Measurements from ENCODE around the gene SLC6A17. TPM values are rescaled to one million over a fixed set of nuclear protein-coding genes. Genes with fewer than 3 reads are reported as not detected.
A peak's percentile ranks its signal among the peaks of the same experiment; 100 is the strongest.

Gene SLC6A17
- polyA plus RNA-seq, 5 donors, result 0.04 to 0.10 (median 0.04) TPM

DNA sequence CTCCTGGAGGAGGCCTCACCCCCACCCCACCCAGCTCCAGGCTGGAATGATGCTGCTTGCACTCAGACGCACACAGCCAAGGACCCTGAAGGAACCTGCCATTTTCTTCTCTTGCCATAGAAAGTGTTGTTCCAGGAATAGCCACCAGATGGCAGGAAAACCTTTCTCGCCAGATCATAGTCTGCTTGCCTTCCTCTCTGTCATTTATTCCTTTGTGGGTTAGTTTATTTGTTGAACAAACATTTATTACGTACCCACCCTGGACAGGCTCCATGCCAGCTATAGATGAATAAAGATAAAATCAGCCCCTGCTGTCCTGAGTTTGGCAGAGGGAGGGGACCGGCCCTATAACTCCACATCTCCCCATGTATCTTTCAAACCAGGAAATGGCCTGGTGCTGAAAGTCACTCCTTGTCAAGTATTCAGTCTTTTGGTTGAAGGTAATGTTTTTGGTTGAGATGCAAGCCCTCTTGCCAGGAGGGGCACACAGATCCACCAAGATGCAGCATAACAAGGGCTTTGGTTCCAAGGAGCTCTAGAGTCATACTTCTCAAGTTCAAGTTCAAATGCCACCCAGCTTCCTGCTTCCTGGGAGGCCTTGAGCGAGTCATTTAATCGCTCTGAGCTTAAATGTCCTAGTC is 52.8 kb downstream of the SLC6A17 start:
- DNase-seq, result peak; percentile 42 to 64

DNA sequence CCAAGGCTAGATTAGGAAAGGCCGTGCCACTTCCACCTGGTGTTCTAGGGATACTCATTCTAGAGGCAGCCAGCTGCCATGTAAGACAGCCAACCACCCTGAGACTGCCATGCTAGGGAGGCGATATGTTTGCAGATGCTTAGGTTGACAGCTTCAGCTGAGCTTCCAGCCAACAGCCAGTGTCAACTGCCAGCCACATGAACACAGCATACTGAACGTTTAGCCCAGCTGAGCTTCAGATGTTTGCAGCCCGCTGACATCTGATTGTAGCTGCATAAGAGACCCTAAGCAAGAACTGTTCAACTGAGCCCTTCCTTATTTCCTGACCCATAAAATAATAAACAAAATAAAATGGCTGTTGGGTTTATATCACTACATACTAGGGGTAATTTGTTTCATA is 54.9 kb downstream of the SLC6A17 start:
- no peak for DNase-seq

DNA sequence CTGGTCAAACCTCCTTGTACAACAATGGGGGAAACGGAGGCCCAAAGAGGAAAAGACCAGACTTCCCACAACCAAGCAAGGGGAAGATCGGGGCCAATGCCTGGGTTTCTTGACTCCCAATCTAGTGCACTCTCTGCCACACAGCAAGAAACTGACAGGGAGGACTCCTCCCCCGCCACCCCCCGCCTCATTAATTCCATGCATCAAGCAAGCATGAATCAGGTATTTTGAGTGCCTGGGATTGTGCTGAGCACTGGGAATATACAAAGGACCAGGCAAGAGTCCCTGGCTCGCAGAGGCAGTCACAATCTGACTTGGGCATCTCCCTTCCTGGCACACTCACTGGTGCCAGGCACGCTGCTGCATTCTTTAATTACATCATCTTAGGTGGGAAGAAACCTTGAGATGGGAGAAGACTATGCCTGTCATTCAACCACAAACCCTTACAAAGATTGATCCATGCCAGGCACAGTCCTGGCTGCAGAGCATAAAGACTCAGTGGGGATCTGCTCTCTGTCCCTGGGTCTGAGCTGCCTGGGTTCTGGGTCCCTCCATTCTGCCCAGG is 55.4 kb downstream of the SLC6A17 start:
- DNase-seq, result no peak

DNA sequence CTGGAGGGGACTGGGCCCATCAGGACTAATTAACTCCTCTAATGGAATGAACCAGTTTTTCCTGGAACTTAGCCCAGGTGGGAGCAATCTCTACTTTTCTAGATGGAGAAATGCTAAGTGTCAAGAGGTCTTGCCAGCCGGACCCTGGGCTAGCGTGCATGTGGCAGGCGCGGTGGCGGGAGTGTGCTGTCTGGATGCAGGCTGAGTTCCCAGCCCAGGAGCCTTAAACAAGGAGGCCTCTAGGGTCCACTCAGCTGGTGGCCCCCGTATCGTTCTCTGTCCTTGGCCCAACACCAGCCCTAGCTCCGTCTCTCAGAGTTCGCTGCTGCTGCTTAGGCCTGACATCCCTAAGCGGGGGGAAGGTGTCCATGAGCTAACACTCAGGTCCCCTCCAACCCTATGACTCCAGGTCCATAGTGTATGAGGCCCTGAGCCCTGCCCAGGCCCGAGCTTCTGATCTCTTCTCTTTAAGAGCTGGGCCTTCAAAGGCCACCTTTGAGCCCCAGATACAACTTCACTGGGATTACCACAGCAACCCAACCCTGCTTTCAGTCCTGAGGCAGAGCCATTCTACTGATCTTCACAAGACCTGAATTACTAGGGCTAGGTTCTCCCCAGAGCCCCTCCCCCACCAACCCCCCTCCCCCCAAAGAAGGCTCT is 56.1 kb downstream of the SLC6A17 start:
- no peak for DNase-seq

GRCh38 chr1:110207831-110208230 is 57.5 kb downstream of the SLC6A17 start:
- DNase-seq, result peak in 1 of 2 donors; percentile 51

DNA sequence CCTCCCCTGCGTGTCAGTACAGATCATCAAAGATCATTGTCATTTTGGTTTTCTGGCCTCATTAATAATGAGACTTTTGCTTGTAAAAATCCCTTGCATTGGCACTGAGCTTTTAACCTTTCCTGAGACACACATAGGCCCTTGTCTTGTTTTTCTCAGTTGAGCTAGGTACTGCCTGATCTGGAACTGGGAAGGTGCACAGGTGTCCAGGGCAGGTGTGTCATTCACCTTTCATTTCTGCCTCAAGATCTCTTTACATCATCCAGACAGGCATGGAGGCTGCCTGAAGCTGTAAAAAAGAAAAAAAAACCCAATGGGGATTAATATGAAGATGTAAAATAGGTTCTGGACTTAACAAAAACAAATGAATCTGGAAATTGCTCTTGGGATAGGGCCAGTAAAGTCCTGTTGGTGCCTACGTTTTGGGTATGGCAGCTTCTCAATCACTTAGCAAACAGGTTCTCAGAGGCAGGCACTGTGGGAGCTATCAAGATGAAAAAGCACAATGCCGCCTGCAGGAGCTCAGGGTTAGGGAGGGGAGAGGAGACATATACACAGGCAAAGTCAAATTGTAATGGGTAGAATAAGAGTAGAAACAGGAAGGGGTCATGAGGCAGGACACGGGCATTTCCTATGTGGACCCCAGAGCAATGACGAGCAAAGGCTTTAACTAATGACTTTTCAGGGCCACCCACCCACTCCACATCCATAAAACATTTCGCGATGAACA is 58.8 kb downstream of the SLC6A17 start:
- DNase-seq, result no peak

DNA sequence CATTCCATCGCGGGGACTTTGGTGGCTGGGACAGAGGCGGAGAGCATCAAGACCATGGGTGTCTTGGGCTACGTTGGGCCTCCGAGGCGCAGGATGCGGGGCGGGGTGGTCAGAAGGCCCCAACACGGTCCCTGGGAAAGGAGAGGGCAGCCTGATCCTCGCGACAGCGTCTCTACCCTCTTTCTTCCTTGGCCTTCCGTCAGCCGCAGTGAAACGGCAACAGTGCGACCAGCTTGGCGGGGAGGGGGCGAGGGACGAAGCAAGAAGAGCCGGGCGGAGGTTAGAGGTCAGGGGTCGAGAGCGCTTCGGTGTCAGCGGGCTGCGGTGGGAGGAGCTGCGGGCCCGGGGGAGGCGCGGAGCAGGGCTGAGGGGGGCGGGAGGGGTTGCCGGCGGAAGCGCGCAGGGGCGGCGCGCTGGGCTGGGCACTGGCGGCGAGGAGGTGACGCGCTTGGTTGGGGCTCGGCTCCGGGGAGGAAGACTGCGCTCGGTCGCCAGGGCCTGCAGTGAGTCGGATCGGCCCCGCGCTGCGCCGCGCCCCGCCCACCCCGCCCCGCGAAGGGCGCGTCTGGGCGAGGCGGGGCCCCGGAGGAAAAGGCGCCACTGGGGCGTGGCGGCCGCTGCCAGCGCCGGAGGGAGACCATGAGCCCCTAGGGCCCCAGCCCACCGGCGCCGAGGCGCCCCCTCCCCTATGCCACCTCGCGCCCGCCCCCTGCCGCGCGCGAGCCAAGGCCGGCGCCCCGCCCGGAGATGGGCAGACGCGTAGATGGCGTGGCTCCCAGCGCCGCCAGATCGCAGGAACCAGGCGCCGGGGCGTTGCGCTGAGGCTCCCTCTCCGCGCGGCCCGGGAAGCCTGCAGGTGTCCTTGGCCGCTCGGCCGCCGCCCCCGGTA is 59.7 kb downstream of the SLC6A17 start, which contains the start of gene KCNC4:
Gene KCNC4, plus strand, starts transcription at position 600 of the 889 bp plus-strand sequence. CDS start 1,186 bp downstream, outside the sequence.
- DNase-seq, result peak; percentile 70 to 71

DNA sequence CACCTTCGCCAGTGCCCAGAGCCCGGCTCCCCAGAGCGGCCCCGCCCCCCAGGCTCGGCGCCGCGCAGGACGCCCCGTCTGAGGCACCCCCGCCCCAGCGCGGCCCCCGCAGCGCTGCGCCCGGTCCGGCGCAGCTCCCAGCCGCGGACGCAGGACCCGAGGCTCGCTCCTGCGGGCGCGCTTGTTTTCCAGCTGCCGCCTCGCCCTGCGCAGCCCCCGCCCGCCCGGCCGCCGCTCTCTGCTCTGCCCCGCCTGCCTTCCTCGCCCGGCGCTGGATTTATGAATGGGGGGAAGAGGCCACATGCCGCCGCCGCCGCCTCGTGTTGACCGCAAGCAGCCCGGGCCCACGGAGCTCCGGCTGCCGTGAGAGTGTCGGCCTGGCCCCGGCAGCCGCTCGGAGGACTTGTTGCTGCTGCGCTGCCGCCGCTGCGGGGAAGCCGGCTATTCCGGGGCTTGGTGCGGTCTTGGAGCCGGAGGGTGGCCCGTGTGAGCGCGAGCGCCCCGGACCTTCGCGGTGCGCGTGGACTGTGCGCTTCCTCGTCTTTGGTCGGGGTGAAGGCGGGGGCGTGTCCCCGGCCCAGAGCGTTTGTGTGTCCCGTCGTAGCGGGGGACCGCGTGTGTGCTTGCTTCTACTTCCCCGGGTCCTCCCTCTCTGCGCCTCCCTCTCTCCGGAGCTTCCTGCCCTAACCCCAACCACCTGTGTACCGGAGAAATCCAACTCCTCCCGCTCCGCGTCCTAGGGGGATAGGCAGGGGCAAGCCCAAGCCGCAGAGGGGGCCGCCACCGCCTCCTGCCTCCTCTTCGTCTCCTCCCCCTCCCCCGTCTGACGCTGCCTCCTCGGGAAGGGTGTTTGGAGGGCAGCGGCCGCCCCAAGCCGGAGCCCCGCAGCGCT is 60.6 kb downstream of the SLC6A17 start:
- no peak for DNase-seq

DNA sequence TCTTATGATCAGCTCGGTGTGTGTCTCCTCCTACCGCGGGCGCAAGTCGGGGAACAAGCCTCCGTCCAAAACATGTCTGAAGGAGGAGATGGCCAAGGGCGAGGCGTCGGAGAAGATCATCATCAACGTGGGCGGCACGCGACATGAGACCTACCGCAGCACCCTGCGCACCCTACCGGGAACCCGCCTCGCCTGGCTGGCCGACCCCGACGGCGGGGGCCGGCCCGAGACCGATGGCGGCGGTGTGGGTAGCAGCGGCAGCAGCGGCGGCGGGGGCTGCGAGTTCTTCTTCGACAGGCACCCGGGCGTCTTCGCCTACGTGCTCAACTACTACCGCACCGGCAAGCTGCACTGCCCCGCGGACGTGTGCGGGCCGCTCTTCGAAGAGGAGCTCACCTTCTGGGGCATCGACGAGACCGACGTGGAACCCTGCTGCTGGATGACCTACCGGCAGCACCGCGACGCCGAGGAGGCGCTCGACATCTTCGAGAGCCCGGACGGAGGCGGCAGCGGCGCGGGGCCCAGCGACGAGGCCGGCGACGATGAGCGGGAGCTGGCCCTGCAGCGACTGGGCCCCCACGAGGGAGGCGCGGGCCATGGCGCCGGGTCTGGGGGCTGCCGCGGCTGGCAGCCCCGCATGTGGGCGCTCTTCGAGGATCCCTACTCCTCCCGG is 61.3 kb downstream of the SLC6A17 start:
- no peak for DNase-seq

DNA sequence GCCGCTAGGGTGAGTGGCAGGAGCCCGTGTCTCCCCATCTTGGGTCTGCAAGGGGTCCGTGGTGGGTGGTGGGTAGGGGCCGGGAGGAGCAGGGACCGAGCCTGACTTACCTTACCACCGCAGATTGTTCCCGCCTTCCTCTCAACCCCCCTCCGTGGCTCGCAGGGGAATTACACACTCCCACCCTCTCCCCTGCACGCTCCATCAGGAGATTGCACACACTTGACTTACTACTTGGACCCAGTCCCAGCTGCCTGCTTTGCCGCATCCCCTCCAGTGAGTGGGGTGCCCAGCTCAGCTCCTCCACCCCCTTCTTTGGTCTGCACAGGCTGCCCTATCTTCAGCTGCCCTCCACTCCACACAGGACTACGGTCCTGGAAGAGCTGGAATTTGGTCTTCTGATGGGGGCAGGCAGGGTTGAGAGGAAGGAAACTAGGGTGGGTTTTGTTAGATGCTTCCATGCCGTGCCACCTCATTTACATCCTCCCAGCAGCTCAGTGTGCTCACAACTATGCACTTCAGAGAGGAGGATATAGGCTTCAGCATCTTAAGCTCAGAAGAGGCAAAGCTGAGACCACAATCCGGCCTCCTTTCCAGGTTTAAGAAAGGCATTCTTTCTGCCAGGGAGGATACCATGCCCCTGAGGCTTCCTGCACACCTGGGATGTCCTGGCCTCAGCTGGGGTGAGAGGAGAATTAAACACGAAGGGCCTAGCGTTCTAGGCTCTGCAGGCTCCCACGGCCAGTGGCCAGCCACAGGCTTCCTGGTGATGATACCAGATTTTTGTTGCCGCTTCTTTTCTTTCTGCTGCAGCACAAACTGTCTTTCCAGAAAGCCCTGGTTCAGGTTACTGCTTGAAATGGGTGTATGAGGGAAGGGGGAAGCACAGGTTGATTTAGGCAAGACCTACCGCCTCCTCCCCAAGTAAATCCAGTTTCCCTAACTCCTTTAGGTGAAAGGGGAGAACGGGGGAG is 62.2 kb downstream of the SLC6A17 start:
- no peak for DNase-seq

- no peak for DNase-seq
Measured at GRCh38 chr1:110213143-110213540, 62.8 kb downstream of the SLC6A17 start.

DNA sequence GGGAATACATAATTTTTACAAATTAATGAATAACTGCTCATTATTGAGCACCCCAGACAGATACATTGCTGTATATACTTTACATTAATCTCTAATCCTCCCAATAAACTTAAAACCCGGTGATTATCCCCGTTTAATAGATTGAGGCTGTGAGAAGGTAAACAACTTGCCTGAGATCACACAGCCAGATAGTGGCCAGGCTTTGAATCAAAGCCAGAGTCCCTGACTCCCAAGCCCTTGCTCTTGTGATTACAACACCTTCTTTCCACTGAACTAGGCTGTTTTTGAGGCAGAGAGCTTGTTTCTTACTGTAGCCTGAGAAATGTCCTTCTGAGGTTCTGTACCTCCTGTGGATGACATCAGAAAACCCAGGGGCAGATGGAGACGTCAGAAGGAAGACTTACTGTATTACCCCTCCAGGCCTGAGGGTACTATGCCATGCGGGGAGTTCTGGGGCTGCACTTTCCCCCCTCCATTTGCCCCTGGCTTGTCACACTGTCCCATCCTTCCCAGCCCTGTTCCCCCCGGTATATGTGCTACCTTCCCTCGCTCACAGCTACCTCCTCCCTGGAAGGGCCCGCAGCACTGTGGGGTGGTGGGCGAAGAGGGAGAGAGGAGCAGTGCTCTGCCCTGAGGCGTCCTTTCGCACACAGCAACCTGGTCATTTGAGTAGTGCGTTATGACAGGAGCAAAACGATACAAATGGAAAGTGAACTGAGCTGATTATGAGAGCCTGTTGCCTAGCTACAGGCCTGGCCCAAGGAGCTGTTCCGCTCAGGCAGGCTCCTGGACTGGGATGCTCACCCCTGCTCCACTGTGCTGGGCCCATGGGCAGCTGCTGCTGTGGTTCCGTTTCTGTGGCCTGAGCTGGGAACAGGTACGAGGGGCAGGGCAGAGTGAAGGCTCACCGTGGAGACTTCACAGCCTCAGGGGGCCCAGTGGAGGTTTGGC is 64.4 kb downstream of the SLC6A17 start:
- no peak for DNase-seq

- no peak for DNase-seq
Measured at GRCh38 chr1:110215621-110216515, 65.6 kb downstream of the SLC6A17 start.

DNA sequence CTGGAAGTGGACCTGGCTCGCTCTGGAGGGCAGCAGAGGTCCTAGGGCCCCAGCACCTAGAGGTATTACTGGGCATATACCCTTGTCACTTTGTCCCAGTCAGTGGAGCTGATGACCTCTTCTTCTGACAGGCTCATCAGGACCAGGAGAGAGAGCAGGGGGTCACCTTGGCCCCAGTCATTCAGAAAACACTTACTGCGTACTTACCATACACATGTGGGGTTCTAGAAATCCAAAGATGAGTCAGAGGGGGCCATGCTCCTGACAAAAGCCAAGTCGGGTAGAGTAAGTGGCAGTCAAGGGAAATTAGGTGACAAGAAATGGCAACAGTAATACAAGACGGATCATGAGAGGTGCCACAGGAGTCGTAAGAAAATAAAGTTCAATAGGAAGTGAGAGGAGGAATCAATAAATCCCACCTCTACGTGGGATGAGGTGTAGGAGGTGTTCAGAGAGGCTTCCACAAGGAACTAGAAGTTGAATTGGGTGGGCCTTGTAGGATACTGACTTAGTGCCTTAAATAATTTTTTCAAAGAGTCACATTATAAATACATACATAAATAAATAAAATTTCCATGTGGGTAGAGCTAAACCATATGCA is 66.7 kb downstream of the SLC6A17 start:
- no peak for DNase-seq

- DNase-seq, result no peak
Measured at GRCh38 chr1:110218137-110218536, 67.8 kb downstream of the SLC6A17 start.

- no peak for DNase-seq
Measured at GRCh38 chr1:110218739-110219138, 68.4 kb downstream of the SLC6A17 start.

Data from right lung (tissue), 5 donors.